Neural cell (in vitro differentiated cells): ENCODE data around the gene HBM.

ENCODE experiments used
- CTCF ChIP-seq: fragments of 450-650 bp; IDR thresholded peaks from 2 replicates; pipeline ENCODE4 v1.5.1; 2014; ENCODE audit warnings: antibody characterized with exemption, mild to moderate bottlenecking, moderate library complexity; ENCODE audit not compliant: poor library complexity, severe bottlenecking
- EZH2 ChIP-seq: fragments of 200-600, 300-800 bp; shearing (Covaris generic), sonication (generic); IDR thresholded peaks from 2 replicates; pipeline ENCODE4 v1.6.1; 2014; ENCODE audit warnings: antibody characterized with exemption, low read length, borderline replicate concordance, mild to moderate bottlenecking; ENCODE audit not compliant: insufficient read depth, poor library complexity, severe bottlenecking
- MXI1 ChIP-seq: fragments of 450-650 bp; conservative IDR thresholded peaks from 2 replicates; pipeline ENCODE4 v1.6.1; 2014; ENCODE audit warnings: antibody characterized with exemption, mild to moderate bottlenecking; ENCODE audit not compliant: poor library complexity, severe bottlenecking
- POLR2AphosphoS5 ChIP-seq: IDR thresholded peaks from 2 replicates; pipeline ENCODE4 v1.6.1; 2012
- RAD21 ChIP-seq: fragments of 450-650 bp; conservative IDR thresholded peaks from 2 replicates; pipeline ENCODE4 v1.6.1; 2014; ENCODE audit warnings: antibody characterized with exemption, mild to moderate bottlenecking, moderate library complexity
- REST ChIP-seq: IDR thresholded peaks from 2 replicates; pipeline ENCODE4 v1.6.1; 2012; ENCODE audit warnings: borderline replicate concordance
- TAF1 ChIP-seq: IDR thresholded peaks from 2 replicates; pipeline ENCODE4 v1.6.1; 2012; ENCODE audit warnings: low read depth

GRCh38 chr16:155031-155398, 10.8 kb upstream of the HBM start:
- TF ChIP-seq EZH2 (no peak), CTCF (no peak), RAD21 (no peak), REST (no peak), MXI1 (no peak), POLR2AphosphoS5 (no peak), TAF1 (no peak)
